SK-N-SH (cell line): ENCODE data around the gene CAV1. TPM values are rescaled to one million over a fixed set of nuclear protein-coding genes. Genes with fewer than 3 reads are reported as not detected.

Experiments
- CTCF ChIA-PET: fragments of 300-600, 350-600 bp; formaldehyde crosslinking; extraction: SDS; loops from one replicate; lab custom pipeline; 2021; lab: Yijun Ruan, JAX
- POLR2A ChIA-PET: fragments of 350-600 bp; sonication (Branson Sonifier 250); formaldehyde crosslinking; extraction: SDS; loops from one replicate; lab custom pipeline; 2020; ENCODE audit warnings: antibody characterized with exemption, inconsistent platforms; lab: Yijun Ruan, JAX
- DNase-seq: peaks from one replicate; pipeline ENCODE4 v3.0.0; 2012
- H2AFZ ChIP-seq: fragments of 200-600 bp; sonication (generic); 2 replicates; pipeline ENCODE4 v1.8.1; 2016; ENCODE audit warnings: antibody characterized with exemption, mild to moderate bottlenecking, low read depth
- H3F3A ChIP-seq: fragments of 200-600 bp; sonication (generic); replicated peaks from 2 replicates; pipeline ENCODE3; 2016; ENCODE audit warnings: antibody characterized with exemption, mild to moderate bottlenecking; ENCODE audit not compliant: insufficient read depth
- H3K27ac ChIP-seq, 2 experiments: fragments of 200-500 bp in 1 of 2; fragments of 200-600 bp in 1 of 2; sonication (Bioruptor generic) in 1 of 2; sonication (generic), shearing (Covaris generic) in 1 of 2; 2 replicates each; pipeline versions ENCODE4 v1.5.1 to v1.6.1; 2014 to 2016; ENCODE audit warnings: low read depth in 2 of 2, inconsistent platforms in 1 of 2, low read length in 1 of 2, mild to moderate bottlenecking in 1 of 2, mixed read lengths in 1 of 2
- H3K27me3 ChIP-seq: fragments of 200-600 bp; sonication (generic), shearing (Covaris generic); 2 replicates; pipeline ENCODE4 v1.6.1; 2016; ENCODE audit warnings: mixed run types; ENCODE audit not compliant: insufficient read depth
- H3K36me3 ChIP-seq, 2 experiments: fragments of 200-500 bp in 1 of 2; fragments of 200-600 bp in 1 of 2; sonication (Bioruptor generic) in 1 of 2; sonication (generic) in 1 of 2; replicated peaks in 1 of 2; 2 replicates each; pipeline versions ENCODE3 to v1.5.1; 2014 to 2016; ENCODE audit warnings: low read length in 1 of 2, mild to moderate bottlenecking in 1 of 2; ENCODE audit not compliant: insufficient read depth in 2 of 2, control insufficient read depth in 1 of 2
- H3K4me1 ChIP-seq, 2 experiments: fragments of 200-500 bp in 1 of 2; fragments of 200-600 bp in 1 of 2; sonication (Bioruptor generic) in 1 of 2; sonication (generic), shearing (Covaris generic) in 1 of 2; 2 replicates each; pipeline versions ENCODE4 v1.5.1 to v1.6.1; 2014 to 2016; ENCODE audit warnings: low read depth in 1 of 2, low read length in 1 of 2, mixed run types in 1 of 2; ENCODE audit not compliant: insufficient read depth in 2 of 2, control insufficient read depth in 1 of 2
- H3K4me2 ChIP-seq: fragments of 200-600 bp; sonication (generic), shearing (Covaris generic); 2 replicates; pipeline ENCODE4 v1.6.1; 2017; ENCODE audit warnings: mixed run types
- H3K4me3 ChIP-seq, 2 experiments: fragments of 200-500 bp in 1 of 2; fragments of 200-600 bp in 1 of 2; sonication (Bioruptor generic) in 1 of 2; sonication (generic), shearing (Covaris generic) in 1 of 2; 2 replicates each; pipeline versions ENCODE4 v1.5.1 to v1.8.1; 2014 to 2016; ENCODE audit warnings: low read depth in 2 of 2, inconsistent platforms in 1 of 2, low read length in 1 of 2, mild to moderate bottlenecking in 1 of 2, mixed read lengths in 1 of 2, moderate library complexity in 1 of 2
- H3K79me2 ChIP-seq: fragments of 200-600 bp; sonication (generic); 2 replicates; pipeline ENCODE4 v1.8.1; 2017; ENCODE audit warnings: mild to moderate bottlenecking; ENCODE audit not compliant: insufficient read depth
- H3K9ac ChIP-seq: fragments of 200-600 bp; sonication (generic); 2 replicates; pipeline ENCODE4 v1.6.1; 2017; ENCODE audit warnings: mixed run types
- H3K9me2 ChIP-seq: fragments of 200-600 bp; sonication (generic); 2 replicates; pipeline ENCODE4 v1.6.1; 2017; ENCODE audit warnings: mixed run types
- H3K9me3 ChIP-seq: fragments of 200-600 bp; sonication (generic); 2 replicates; pipeline ENCODE4 v1.6.1; 2017; ENCODE audit warnings: mixed run types, mild to moderate bottlenecking, moderate library complexity
- H4K20me1 ChIP-seq: fragments of 200-600 bp; sonication (generic); 2 replicates; pipeline ENCODE4 v1.6.1; 2017; ENCODE audit warnings: mild to moderate bottlenecking, mixed run types; ENCODE audit not compliant: insufficient read depth
- CHD2 ChIP-seq: fragments of 150-350 bp; IDR thresholded peaks from 2 replicates; pipeline ENCODE4 v1.6.1; 2018; ENCODE audit warnings: low read length; ENCODE audit not compliant: partially characterized antibody
- CTCF ChIP-seq: fragments of 200-600 bp; sonication (generic); IDR thresholded peaks from 2 replicates; pipeline ENCODE4 v1.6.1; 2017; ENCODE audit warnings: antibody characterized with exemption, mild to moderate bottlenecking, moderate library complexity
- EZH2phosphoT487 ChIP-seq: fragments of 200-600 bp; sonication (generic); IDR thresholded peaks from 2 replicates; pipeline ENCODE4 v1.6.1; 2017; ENCODE audit warnings: low read depth, mixed run types, mild to moderate bottlenecking, antibody characterized with exemption, moderate library complexity, borderline replicate concordance
- FOSL2 ChIP-seq: IDR thresholded peaks from 2 replicates; pipeline ENCODE4 v1.4.0; 2012; ENCODE audit warnings: low read depth, mild to moderate bottlenecking, moderate library complexity, borderline replicate concordance
- FOXJ3 ChIP-seq: sonication (generic); formaldehyde crosslinking; IDR thresholded peaks from 2 replicates; pipeline ENCODE4 v1.5.1; 2020; ENCODE audit warnings: mild to moderate bottlenecking, missing genetic modification reagents
- GABPA ChIP-seq: IDR thresholded peaks from 2 replicates; pipeline ENCODE4 v1.4.0; 2012; ENCODE audit warnings: low read depth, mild to moderate bottlenecking
- IRF3 ChIP-seq: fragments of 150-350 bp; IDR thresholded peaks from 2 replicates; pipeline ENCODE4 v1.6.1; 2016; ENCODE audit warnings: mild to moderate bottlenecking, low read depth, low read length
- JUND ChIP-seq: IDR thresholded peaks from 2 replicates; pipeline ENCODE4 v1.4.0; 2012
- MXI1 ChIP-seq: IDR thresholded peaks from 2 replicates; pipeline ENCODE4 v1.6.1; 2012; ENCODE audit warnings: mild to moderate bottlenecking, low read depth, low read length, improper control_type of control experiment
- NFIC ChIP-seq: IDR thresholded peaks from 2 replicates; pipeline ENCODE4 v1.4.0; 2012; ENCODE audit warnings: borderline replicate concordance
- NRF1 ChIP-seq: IDR thresholded peaks from 2 replicates; pipeline ENCODE4 v1.6.1; 2012; ENCODE audit warnings: low read depth, mild to moderate bottlenecking, low read length
- RFX5 ChIP-seq: IDR thresholded peaks from 2 replicates; pipeline ENCODE4 v1.6.1; 2012; ENCODE audit warnings: mild to moderate bottlenecking, improper control_type of control experiment, low read length
- RXRA ChIP-seq: IDR thresholded peaks from 2 replicates; pipeline ENCODE4 v1.4.0; 2012; ENCODE audit warnings: low read depth, mild to moderate bottlenecking, borderline replicate concordance
- SIN3A ChIP-seq: IDR thresholded peaks from 2 replicates; pipeline ENCODE4 v1.6.1; 2012; ENCODE audit warnings: low read depth, mild to moderate bottlenecking, low read length, moderate library complexity, borderline replicate concordance
- TCF12 ChIP-seq: IDR thresholded peaks from 2 replicates; pipeline ENCODE4 v1.4.0; 2012
- TEAD4 ChIP-seq: IDR thresholded peaks from 2 replicates; pipeline ENCODE4 v1.4.0; 2012; ENCODE audit warnings: mild to moderate bottlenecking, borderline replicate concordance; ENCODE audit not compliant: insufficient read depth
- USF2 ChIP-seq: fragments of 150-350 bp; IDR thresholded peaks from 2 replicates; pipeline ENCODE4 v1.6.1; 2017; ENCODE audit warnings: antibody characterized with exemption, low read length, low read depth, borderline replicate concordance
- WGBS: methylation state at CpG from one replicate; pipeline ENCODE4 v1.1.6; 2017; ENCODE audit warnings: low lambda C conversion rate; 5-methylcytosine and 5-hydroxymethylcytosine counted together
- polyA plus RNA-seq, 3 experiments: library from polyadenylated mRNA; depleted of rRNA; stranded (reverse); fragments of >200 nt; gene quantifications; 2 replicates each; pipeline ENCODE4 v1.2.3, GENCODE V29; 2012
- TF ChIP-seq, protein P1 (sequence below): IDR thresholded peaks from 2 replicates; pipeline ENCODE4 v1.6.1; 2012; ENCODE audit warnings: mild to moderate bottlenecking, low read depth, low read length, moderate library complexity

Gene CAV1
- polyA plus RNA-seq, 1 of the 3 experiments (the other 2 are of a cell fraction), result 968 TPM

DNA sequence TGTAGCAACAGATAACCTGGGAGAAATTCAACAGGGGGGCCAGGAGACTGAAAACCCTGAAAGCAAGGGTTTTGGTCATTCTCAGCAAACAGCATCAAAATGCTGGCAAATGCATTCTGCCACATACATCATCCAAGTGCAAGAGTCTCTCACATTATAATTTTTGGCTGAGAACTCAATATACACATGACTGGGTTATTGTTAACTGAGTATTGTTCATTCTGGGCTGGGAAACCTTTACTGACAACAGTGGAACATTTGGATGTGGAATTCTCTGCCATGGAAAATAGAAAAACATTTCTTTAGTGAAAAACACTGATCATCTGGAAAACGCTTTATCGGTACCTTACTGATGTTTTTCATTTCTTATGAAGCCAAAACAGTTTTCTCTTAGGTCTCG, 74.0 kb downstream of the CAV1 start:
- Histone ChIP-seq H3K4me2 (no peak overlapping the region), H3K9ac (no peak overlapping the region), H3K36me3 (no peaks in the 10 kb centered on the region), H3K27me3 (peaks cover 14% of the 10 kb centered on the region; the same call in 1 of the 2 replicates), H4K20me1 (no peaks in the 10 kb centered on the region), H3F3A (no peaks in the 10 kb centered on the region), H3K4me3 (no peak overlapping the region), H3K4me1 (no peaks in the 10 kb centered on the region), H3K79me2 (no peaks in the 10 kb centered on the region), H2AFZ (no peak overlapping the region), H3K9me3 (no peaks in the 10 kb centered on the region), H3K9me2 (no peaks in the 10 kb centered on the region), H3K27ac (no peak overlapping the region)
- ChIA-PET CTCF (interaction anchor here (0.6 to 9.4 kb wide), 3 partner anchors 211 to 446 kb away, joined by 3 to 192 read pairs (median 3); no protein-coding TSS in a partner anchor), POLR2A (no interaction called here)
- TF ChIP-seq NRF1, result no peak
- no peak for TF ChIP-seq FOSL2
- no peak for TF ChIP-seq TEAD4
- WGBS, result 25% methylated on average over 3 of the region's 3 CpGs
- DNase-seq, result no peak

DNA sequence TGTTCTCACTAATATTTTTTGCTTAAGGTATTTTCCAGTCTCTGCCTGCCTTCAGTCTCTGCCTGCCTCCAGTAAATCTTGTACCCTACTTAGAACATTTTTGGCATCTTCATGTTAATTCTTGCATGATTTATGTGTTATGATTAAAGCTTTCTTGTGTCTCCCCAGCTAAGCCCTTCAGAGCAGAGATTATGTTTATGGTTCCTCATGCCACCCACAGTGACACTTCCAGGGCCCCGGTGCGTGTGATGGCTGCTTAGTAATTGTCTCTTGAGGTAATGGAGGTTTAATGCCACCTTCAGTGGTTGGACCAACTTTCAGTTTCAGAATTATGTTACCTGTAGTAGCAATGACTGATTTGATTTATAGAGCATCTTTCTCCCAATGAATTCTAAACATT, 76.6 kb downstream of the CAV1 start:
- Histone ChIP-seq H4K20me1 (no peaks in the 10 kb centered on the region), H3K9ac (no peak overlapping the region), H2AFZ (no peak overlapping the region), H3K4me2 (no peak overlapping the region), H3K79me2 (no peaks in the 10 kb centered on the region), H3F3A (no peaks in the 10 kb centered on the region), H3K27me3 (peaks cover 14% of the 10 kb centered on the region; the same call in 1 of the 2 replicates), H3K4me1 (no peaks in the 10 kb centered on the region), H3K9me3 (no peaks in the 10 kb centered on the region), H3K4me3 (no peak overlapping the region), H3K27ac (no peak overlapping the region), H3K36me3 (no peaks in the 10 kb centered on the region), H3K9me2 (no peaks in the 10 kb centered on the region)
- ChIA-PET CTCF (interaction anchor here (1.1 to 8.0 kb wide), 3 partner anchors 10 to 209 kb away, joined by 3 to 59 read pairs (median 15); no protein-coding TSS in a partner anchor), POLR2A (no interaction called here)
- TF ChIP-seq, protein P1, sequence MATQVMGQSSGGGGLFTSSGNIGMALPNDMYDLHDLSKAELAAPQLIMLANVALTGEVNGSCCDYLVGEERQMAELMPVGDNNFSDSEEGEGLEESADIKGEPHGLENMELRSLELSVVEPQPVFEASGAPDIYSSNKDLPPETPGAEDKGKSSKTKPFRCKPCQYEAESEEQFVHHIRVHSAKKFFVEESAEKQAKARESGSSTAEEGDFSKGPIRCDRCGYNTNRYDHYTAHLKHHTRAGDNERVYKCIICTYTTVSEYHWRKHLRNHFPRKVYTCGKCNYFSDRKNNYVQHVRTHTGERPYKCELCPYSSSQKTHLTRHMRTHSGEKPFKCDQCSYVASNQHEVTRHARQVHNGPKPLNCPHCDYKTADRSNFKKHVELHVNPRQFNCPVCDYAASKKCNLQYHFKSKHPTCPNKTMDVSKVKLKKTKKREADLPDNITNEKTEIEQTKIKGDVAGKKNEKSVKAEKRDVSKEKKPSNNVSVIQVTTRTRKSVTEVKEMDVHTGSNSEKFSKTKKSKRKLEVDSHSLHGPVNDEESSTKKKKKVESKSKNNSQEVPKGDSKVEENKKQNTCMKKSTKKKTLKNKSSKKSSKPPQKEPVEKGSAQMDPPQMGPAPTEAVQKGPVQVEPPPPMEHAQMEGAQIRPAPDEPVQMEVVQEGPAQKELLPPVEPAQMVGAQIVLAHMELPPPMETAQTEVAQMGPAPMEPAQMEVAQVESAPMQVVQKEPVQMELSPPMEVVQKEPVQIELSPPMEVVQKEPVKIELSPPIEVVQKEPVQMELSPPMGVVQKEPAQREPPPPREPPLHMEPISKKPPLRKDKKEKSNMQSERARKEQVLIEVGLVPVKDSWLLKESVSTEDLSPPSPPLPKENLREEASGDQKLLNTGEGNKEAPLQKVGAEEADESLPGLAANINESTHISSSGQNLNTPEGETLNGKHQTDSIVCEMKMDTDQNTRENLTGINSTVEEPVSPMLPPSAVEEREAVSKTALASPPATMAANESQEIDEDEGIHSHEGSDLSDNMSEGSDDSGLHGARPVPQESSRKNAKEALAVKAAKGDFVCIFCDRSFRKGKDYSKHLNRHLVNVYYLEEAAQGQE, result no peak
- no peak for TF ChIP-seq RXRA
- no peak for TF ChIP-seq NFIC
- no peak for TF ChIP-seq USF2
- TF ChIP-seq EZH2phosphoT487, result no peak
- TF ChIP-seq MXI1, result no peak
- no peak for TF ChIP-seq FOXJ3 (CRISPR knock-in tag)
- no peak for TF ChIP-seq TCF12
- no peak for TF ChIP-seq GABPA
- no peak for TF ChIP-seq CHD2
- TF ChIP-seq IRF3, result no peak
- TF ChIP-seq RFX5, result no peak
- no peak for TF ChIP-seq JUND
- TF ChIP-seq SIN3A, result no peak
- TF ChIP-seq CTCF, result no peak
- 11% methylated on average over 2 of the region's 2 CpGs for WGBS
- no peak for DNase-seq
